ENCODE measurements around the gene SETD1B. TPM values are rescaled to one million over a fixed set of nuclear protein-coding genes. Genes with fewer than 3 reads are reported as not detected.

SETD1B gene
- total RNA-seq, 1 donor from 2014 or later, result 19.4 TPM

- Mint-ChIP-seq H3K27ac (ENCODE audit: unreplicated experiment) (no peak overlapping the region), H3K4me1 (ENCODE audit: low read depth) (peaks cover 14% of the 10 kb centered on the region), H3K27me3 (ENCODE audit: low read depth) (no peaks in the 10 kb centered on the region), H3K36me3 (ENCODE audit: low read depth) (peaks cover 1% of the 10 kb centered on the region), H3K4me3 (ENCODE audit: unreplicated experiment) (no peak overlapping the region), H3K9me3 (ENCODE audit: low read depth) (no peaks in the 10 kb centered on the region)
- peak; percentile 90 for TF ChIP-seq CTCF (IDR thresholded peaks at IDR 0.05)
- no peak for DNase-seq (ENCODE audit: low spot score)
These were observed 27.4 kb upstream of the SETD1B start for GRCh38 chr12:121776190-121777098.

GRCh38 chr12:121778567-121779421 is 25.0 kb upstream of the SETD1B start:
- Mint-ChIP-seq H3K27ac (ENCODE audit: unreplicated experiment) (no peak overlapping the region), H3K27me3 (ENCODE audit: low read depth) (no peaks in the 10 kb centered on the region), H3K9me3 (ENCODE audit: low read depth) (no peaks in the 10 kb centered on the region), H3K4me1 (ENCODE audit: low read depth) (peaks cover 15% of the 10 kb centered on the region), H3K4me3 (ENCODE audit: unreplicated experiment) (no peak overlapping the region), H3K36me3 (ENCODE audit: low read depth) (peaks cover 1% of the 10 kb centered on the region)
- TF ChIP-seq CTCF (IDR thresholded peaks at IDR 0.05), result no peak
- no peak for DNase-seq (ENCODE audit: low spot score)

- DNase-seq (ENCODE audit: low spot score), result no peak
- H3K4me3 Mint-ChIP-seq (ENCODE audit: unreplicated experiment), result no peak overlapping the region
- no peak for TF ChIP-seq CTCF (IDR thresholded peaks at IDR 0.05)
- no peaks in the 10 kb centered on the region for H3K27me3 Mint-ChIP-seq (ENCODE audit: low read depth)
- no peak overlapping the region for H3K27ac Mint-ChIP-seq (ENCODE audit: unreplicated experiment)
- peaks cover 1% of the 10 kb centered on the region for H3K36me3 Mint-ChIP-seq (ENCODE audit: low read depth)
- H3K9me3 Mint-ChIP-seq (ENCODE audit: low read depth), result no peaks in the 10 kb centered on the region
- peaks cover 20% of the 10 kb centered on the region for H3K4me1 Mint-ChIP-seq (ENCODE audit: low read depth)
These were observed 24.4 kb upstream of the SETD1B start for GRCh38 chr12:121779422-121779895.

GRCh38 chr12:121780429-121780828 is 23.4 kb upstream of the SETD1B start:
- Mint-ChIP-seq H3K9me3 (ENCODE audit: low read depth) (no peaks in the 10 kb centered on the region), H3K4me1 (ENCODE audit: low read depth) (peaks cover 26% of the 10 kb centered on the region), H3K27ac (ENCODE audit: unreplicated experiment) (no peak overlapping the region), H3K4me3 (ENCODE audit: unreplicated experiment) (no peak overlapping the region), H3K27me3 (ENCODE audit: low read depth) (no peaks in the 10 kb centered on the region), H3K36me3 (ENCODE audit: low read depth) (peaks cover 1% of the 10 kb centered on the region)
- DNase-seq (ENCODE audit: low spot score), result no peak
- no peak for TF ChIP-seq CTCF (IDR thresholded peaks at IDR 0.05)

- H3K27me3 Mint-ChIP-seq (ENCODE audit: low read depth), result no peaks in the 10 kb centered on the region
- peak overlapping the region; percentile 94 for H3K27ac Mint-ChIP-seq (ENCODE audit: unreplicated experiment)
- peak overlapping the region; percentile 31 for H3K4me3 Mint-ChIP-seq (ENCODE audit: unreplicated experiment)
- H3K4me1 Mint-ChIP-seq (ENCODE audit: low read depth), result peaks cover 28% of the 10 kb centered on the region
- DNase-seq (ENCODE audit: low spot score), result no peak
- TF ChIP-seq CTCF (IDR thresholded peaks at IDR 0.05), result no peak
- H3K36me3 Mint-ChIP-seq (ENCODE audit: low read depth), result peaks cover 1% of the 10 kb centered on the region
- H3K9me3 Mint-ChIP-seq (ENCODE audit: low read depth), result no peaks in the 10 kb centered on the region
These were observed 22.3 kb upstream of the SETD1B start for GRCh38 chr12:121781484-121781997.

Measured in chondrocyte (in vitro differentiated cells).